GM12892 (cell line): ENCODE measurements around the gene OSBPL6.
A peak's percentile ranks its signal among the peaks of the same experiment; 100 is the strongest.
"Not testable (repeated sequence)": the region's sequence is repeated elsewhere in the genome, so short reads cannot be mapped to it uniquely, and the experiment has no call there.

Experiments used
- DNase-seq: peaks from one replicate; pipeline ENCODE4 v3.0.0; 2011; ENCODE audit not compliant: insufficient read length
- FAIRE-seq: peaks from 2 replicates; lab custom pipeline; 2011; peaks lifted over from hg19 to GRCh38; lab: Jason Lieb, UNC
- POLR2A ChIP-seq: IDR thresholded peaks from 2 replicates; pipeline ENCODE4 v1.6.1; 2011; ENCODE audit warnings: low read depth, low read length, control low read depth
- POLR2AphosphoS5 ChIP-seq: IDR thresholded peaks from 2 replicates; pipeline ENCODE4 v1.6.1; 2011; ENCODE audit warnings: low read depth, low read length, control low read depth
- TAF1 ChIP-seq: IDR thresholded peaks from 2 replicates; pipeline ENCODE4 v1.6.1; 2011; ENCODE audit warnings: low read depth, mild to moderate bottlenecking, control low read depth, low read length, borderline replicate concordance

The OSBPL6 gene

GRCh38 chr2:178187861-178188260, 6.5 kb upstream of the OSBPL6 start:
- FAIRE-seq (no peak), DNase-seq (no peak)
- no peak for TF ChIP-seq POLR2A
- no peak for TF ChIP-seq POLR2AphosphoS5
- no peak for TF ChIP-seq TAF1

- no peak for FAIRE-seq
- no peak for TF ChIP-seq POLR2A
- TF ChIP-seq TAF1 = no peak
- no peak for TF ChIP-seq POLR2AphosphoS5
- no peak for DNase-seq
These were observed 5.8 kb upstream of the OSBPL6 start for GRCh38 chr2:178188466-178188865.

GRCh38 chr2:178191004-178191508, 3.3 kb upstream of the OSBPL6 start:
- DNase-seq (no peak), FAIRE-seq (no peak)
- TF ChIP-seq TAF1 = no peak
- no peak for TF ChIP-seq POLR2A
- TF ChIP-seq POLR2AphosphoS5 = no peak

GRCh38 chr2:178191511-178191910, 2.8 kb upstream of the OSBPL6 start:
- no peak for TF ChIP-seq POLR2A
- no peak for TF ChIP-seq TAF1
- no peak for TF ChIP-seq POLR2AphosphoS5
- FAIRE-seq (no peak), DNase-seq (no peak)

GRCh38 chr2:178193496-178193822, 853 bp upstream of the OSBPL6 start:
- no peak for DNase-seq
- FAIRE-seq = no peak
- TF ChIP-seq POLR2AphosphoS5 (no peak), POLR2A (no peak), TAF1 (no peak)

GRCh38 chr2:178194600-178195389, 483 bp downstream of the OSBPL6 start:
- DNase-seq = peak; percentile 17
- peak; percentile 40 for FAIRE-seq
- no peak for TF ChIP-seq POLR2A
- no peak for TF ChIP-seq TAF1
- TF ChIP-seq POLR2AphosphoS5 = no peak

GRCh38 chr2:178195390-178196166, 1.3 kb downstream of the OSBPL6 start:
- TF ChIP-seq POLR2AphosphoS5 = no peak
- TF ChIP-seq POLR2A = no peak
- no peak for TF ChIP-seq TAF1
- no peak for DNase-seq
- no peak for FAIRE-seq

GRCh38 chr2:178197791-178198190, 3.5 kb downstream of the OSBPL6 start:
- DNase-seq (no peak), FAIRE-seq (no peak)
- TF ChIP-seq TAF1 = no peak
- TF ChIP-seq POLR2A = no peak
- TF ChIP-seq POLR2AphosphoS5 = no peak

GRCh38 chr2:178198441-178198840, 4.1 kb downstream of the OSBPL6 start:
- not testable (repeated sequence) for FAIRE-seq, DNase-seq

- no peak for FAIRE-seq
- TF ChIP-seq POLR2AphosphoS5 (no peak), POLR2A (no peak), TAF1 (no peak)
- no peak for DNase-seq
These were observed 5.0 kb downstream of the OSBPL6 start for GRCh38 chr2:178199334-178199733.

GRCh38 chr2:178200331-178200730, 6.0 kb downstream of the OSBPL6 start:
- DNase-seq (no peak), FAIRE-seq (no peak)
- no peak for TF ChIP-seq POLR2AphosphoS5
- no peak for TF ChIP-seq TAF1
- TF ChIP-seq POLR2A = no peak

GRCh38 chr2:178202927-178203326, 8.6 kb downstream of the OSBPL6 start:
- FAIRE-seq = no peak
- TF ChIP-seq POLR2AphosphoS5 (no peak), TAF1 (no peak), POLR2A (no peak)
- DNase-seq = no peak
